HuH-7.5 (cell line): ENCODE results near the gene SRBD1.

Source experiments
- DNase-seq: peaks from one replicate; pipeline ENCODE4 v3.0.0; 2011; ENCODE audit warnings: low spot score

Gene SRBD1

DNA sequence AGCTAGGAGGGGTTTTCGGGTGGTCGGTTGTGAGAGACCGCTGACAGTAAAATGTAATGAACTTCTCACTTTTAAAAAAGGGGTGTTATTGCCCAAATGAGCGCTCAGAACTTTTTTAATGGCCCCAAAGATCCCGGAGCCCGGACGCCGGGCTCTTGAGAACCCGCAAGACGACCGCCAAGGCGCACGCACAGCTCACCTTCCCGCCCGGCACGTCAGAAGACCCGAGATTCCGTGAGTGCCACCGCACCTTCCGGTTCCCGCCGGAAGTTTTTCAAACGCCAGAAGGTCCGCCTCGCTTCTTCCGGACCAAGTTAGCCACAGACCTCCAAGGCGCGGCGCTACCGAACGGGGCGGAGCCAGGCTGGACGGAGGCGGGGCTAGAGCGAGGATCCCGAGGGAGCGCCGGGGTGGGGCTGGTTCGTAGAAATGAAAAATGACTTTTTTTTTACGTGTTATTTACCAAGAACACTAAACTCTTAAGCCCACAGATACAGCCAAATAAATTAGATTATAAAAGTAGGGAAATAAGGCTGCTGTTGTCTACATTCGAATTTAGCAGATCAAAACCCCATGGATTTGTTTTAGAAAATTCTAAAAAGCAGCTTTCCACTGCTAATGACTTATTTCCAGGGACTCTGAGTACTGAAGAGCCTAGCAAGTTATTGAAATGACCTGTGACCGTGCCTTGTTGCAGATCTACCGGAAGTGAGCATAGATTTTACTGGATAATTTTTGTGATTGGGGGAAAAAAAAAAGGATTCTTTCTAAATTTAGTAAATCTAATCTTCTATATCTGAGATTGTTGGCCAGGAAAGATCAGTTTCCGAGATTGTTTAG, at the start of gene SRBD1:
TSS of gene SRBD1 (minus strand) at position 248 of the 840 bp plus-strand sequence. CDS start 5,826 bp downstream, outside the sequence.
- peak; percentile 39 for DNase-seq

DNA sequence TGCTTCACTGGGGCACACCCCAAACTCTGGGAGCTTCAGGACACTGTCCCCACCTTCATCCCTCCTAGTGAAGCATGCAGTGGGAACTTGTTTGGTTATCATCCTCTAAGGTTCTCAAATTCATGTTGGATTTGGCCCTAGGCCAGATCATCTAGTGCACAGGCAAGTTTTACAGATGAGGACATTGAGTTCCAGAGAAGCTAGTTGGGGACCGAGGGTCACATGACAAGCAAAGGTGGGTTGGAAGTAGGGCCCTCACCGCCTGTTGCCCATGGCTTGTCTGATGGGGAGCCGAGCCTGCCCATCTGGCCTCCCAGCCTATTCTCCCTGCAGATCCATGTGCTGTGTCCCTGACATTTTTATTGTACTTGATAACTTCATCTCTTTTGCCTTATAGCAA, 43.2 kb upstream of the SRBD1 start:
- no peak for DNase-seq

GRCh38 chr2:45653122-45653913, 42.3 kb upstream of the SRBD1 start:
- DNase-seq, result no peak

DNA sequence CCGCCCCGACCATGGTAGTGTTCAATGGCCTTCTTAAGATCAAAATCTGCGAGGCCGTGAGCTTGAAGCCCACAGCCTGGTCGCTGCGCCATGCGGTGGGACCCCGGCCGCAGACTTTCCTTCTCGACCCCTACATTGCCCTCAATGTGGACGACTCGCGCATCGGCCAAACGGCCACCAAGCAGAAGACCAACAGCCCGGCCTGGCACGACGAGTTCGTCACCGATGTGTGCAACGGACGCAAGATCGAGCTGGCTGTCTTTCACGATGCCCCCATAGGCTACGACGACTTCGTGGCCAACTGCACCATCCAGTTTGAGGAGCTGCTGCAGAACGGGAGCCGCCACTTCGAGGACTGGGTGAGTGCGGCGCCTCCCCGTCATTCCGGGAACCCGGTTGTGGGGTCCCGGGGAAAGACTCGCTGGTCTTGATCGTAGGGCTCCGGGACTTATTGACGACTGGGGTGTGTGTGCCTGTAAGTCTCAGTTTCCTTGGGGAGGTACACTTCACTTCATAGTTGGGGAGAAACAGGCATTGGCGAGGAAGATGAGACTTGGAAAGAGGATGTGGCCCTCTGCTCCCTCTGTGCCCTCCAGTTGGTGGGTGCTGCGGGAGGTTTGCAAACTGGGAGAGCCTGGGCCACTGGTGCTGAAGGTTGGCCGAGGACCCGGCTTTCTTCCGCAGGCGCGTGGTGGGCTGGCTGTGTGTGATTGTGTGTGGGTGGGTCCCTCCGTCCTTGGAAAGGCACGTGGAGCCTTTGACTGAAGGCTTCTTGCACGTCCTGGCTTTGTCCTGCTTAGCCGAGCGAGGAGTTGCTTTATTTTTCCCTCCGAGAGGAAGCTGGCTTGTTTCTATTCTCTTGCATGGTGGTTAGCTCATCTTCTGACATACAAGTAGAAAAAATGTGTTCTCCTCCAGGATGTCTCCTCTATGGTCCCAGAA, 41.3 kb upstream of the SRBD1 start:
- no peak for DNase-seq

- peak; percentile 28 for DNase-seq
Measured at GRCh38 chr2:45651415-45652089, 40.5 kb upstream of the SRBD1 start, which contains the start of gene PRKCE. Gene PRKCE, plus strand, starts transcription at chr2:45651675.

DNA sequence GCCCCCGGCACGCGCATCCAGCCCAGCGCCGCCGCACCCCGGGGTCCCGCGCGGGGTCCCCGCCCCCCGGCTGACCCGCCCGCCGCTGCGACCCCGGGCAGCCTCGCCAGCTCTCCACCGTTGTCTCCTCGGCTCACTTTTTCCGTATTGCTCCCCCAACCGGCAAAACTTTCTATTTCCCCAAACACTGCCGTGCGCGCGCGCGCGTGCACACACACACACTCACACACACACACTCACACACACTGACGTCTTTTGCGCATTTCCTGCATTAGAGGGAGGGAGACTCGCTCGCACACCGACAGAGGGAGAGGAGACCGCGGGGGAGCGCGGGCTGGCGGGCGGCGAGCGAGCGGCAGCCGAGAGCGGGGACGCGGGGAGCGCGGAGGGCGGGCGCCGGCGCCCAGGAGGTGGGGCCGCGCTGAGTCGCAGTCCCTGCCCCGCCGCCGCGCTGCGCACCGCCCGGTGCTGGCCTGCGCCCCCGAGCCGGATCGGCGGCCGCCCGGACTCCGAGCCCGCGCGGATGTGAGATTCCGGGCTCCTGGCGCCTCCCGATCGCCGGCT, 39.9 kb upstream of the SRBD1 start:
- peak; percentile 55 for DNase-seq

DNA sequence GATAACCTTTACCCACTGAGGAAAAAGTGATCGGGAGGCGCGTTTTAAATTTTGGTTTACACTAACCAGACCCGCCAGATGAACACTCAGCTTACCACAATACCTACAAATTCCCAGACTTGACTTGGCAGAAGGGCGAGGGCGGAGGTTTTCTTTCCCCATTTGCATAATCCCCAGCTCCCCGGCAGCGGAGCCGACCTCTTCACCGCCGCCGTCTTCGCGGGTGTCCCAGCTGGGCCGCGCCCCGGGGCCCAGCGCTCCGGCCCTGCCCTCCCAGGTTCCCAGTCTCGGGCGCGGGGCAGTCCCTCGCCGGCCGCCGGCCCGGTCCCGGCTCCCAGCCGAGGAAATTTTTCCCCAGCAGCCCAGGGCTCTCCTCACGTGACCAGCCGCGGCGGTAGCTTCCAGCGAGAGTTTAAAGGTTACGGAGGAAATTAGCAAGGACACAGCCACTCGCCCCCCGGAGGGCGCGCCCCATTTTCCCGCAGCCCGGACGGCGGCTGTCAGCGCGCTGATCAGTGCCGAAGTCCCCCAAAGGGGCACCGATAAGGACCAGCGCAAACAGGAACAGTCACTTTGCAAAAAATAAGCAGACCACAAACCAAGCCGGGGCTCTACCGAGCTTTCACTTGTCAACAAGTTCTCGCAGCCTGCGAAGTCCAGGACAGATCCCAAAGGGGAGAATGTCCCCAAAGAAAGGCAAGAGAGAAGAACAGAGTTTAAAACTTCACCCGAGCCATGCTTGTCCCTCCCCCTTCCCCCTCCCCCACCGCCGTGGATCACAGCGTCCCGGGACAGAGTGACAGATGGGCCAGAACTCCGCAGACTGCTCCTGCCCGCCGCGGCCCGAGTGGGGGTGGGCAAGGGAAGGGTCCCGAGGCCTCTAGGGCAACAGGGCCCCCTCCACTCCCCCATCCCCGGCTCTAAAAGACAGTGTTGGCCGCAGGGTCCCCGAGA, 39.1 kb upstream of the SRBD1 start:
- DNase-seq, result peak; percentile 72

DNA sequence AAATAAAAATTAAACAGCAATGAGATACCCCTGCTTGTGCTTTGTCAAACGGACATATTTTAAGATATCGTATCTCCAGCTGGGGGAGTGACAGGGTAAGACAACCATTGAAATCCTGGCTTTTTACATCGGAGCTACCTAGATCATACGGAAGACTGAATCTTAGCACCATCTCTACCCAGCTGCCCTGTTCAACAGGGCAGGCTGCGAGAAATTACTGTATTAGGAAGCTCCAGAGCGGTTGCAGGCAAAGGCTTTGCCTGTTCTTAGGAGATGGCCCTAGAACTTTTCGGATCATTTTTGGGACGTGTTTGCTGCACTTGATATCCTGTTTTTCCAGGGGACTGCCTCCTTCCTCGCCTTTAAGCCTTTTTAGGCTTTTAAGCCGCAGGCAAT, 38.4 kb upstream of the SRBD1 start:
- DNase-seq, result no peak

DNA sequence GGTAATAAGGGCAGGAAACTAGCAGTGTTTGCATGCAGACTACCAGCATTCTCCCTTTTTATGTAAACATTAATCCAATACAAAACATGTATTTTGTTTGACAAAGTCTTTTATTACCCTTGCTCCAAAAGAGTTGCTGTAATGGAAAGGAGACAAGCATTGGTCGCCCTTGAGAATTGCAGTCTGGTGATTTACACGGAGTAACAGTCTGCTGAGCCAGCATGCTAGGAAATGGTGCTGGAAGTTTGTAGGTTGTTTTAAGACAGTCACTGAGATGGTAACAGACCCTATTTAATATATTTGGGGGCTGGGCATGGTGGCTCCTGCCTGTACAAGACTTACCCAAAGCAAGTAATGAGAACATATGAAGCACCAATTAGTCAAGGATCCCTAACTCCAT, 37.6 kb upstream of the SRBD1 start:
- DNase-seq, result no peak

GRCh38 chr2:45647986-45648520, 37.0 kb upstream of the SRBD1 start:
- no peak for DNase-seq

DNA sequence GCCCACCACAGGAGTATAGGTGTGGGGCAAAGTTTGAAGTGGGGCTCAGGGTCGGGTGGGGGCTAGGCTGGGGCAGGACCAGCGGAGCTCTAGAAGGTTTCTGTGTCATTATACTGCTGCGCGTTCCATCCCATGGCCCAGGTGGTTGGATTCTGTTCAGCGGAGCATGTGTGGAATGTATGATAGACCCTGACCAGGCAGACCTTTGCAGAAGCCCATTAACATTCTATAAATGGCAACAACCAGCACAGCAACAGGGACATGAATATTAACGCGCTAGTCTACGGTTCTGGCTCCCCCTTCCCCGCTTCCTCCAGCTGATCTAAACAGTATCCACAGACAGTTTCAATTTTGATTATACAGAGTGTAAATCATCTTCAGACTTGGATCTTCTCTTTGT, 36.3 kb upstream of the SRBD1 start:
- DNase-seq, result no peak

GRCh38 chr2:45646289-45646688, 35.2 kb upstream of the SRBD1 start:
- DNase-seq, result no peak

- DNase-seq, result peak; percentile 82
Measured at GRCh38 chr2:45643543-45644542, 32.8 kb upstream of the SRBD1 start.

GRCh38 chr2:45643095-45643494, 32.0 kb upstream of the SRBD1 start:
- peak; percentile 31 for DNase-seq

DNA sequence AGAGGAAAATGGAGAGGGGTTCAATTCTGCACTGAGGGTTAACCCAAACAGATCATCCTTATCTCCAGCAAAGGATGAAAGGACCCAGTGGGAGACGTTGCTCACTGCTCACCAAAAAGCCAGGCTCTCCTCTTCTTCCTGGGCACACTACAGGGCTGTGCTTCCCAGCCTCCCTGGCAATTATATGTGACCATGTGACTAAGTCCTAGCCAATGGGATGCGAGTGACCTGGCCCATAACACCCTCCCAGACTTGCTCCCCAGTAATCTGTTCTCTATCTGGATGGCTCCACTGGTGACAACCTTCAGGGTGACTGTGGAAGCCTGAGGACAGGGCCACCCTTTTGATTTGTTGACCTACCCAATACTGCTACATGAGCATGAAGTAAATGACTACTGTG, 29.5 kb upstream of the SRBD1 start:
- no peak for DNase-seq

DNA sequence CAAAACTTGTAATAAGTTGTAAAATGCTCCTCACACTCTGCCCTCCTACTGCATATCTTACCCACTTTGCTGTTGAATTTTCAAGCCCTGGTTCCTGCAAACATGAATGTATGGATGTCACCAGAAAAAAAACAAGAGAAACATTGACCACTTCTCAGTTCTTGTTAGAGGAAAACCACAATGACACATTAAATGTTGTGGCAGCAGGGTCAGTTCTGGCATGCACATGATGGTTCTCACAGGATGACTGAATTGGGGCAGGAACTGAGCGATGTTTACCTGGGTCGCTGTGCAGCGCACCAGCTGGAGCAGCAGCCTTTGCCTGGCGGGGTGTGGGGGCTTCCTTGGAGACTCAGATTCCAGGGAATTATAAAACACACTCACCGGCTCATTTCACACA, 26.4 kb upstream of the SRBD1 start:
- DNase-seq, result no peak

GRCh38 chr2:45636008-45636407, 24.9 kb upstream of the SRBD1 start:
- DNase-seq, result no peak

- no peak for DNase-seq
Measured at GRCh38 chr2:45634223-45634622, 23.2 kb upstream of the SRBD1 start.
